ENCODE measurements around the gene CRNN. TPM values are rescaled to one million over a fixed set of nuclear protein-coding genes. Genes with fewer than 3 reads are reported as not detected.

CRNN gene
- total RNA-seq, 1 experiment from 2014 or later = not detected

DNA sequence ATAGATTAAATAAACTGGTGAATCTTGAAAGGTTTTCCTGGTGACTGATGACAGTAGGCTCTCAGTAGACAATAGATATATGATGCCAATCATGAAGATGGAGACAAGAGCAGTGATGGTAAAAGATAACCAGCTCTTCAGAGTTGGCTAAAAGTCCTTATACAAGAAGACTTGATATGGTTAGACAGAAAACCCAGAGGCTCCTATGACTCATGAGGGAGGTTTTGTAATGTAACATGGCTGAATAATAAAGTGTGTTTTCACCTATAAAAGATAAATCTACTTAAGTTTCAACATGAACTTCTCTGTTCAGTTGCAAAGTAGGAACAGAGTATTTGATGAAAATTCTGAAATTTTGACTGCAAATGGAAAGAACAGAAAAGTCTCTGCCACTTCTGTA, 12.7 kb upstream of the CRNN start (continued):
- TF ChIP-seq, protein P1, sequence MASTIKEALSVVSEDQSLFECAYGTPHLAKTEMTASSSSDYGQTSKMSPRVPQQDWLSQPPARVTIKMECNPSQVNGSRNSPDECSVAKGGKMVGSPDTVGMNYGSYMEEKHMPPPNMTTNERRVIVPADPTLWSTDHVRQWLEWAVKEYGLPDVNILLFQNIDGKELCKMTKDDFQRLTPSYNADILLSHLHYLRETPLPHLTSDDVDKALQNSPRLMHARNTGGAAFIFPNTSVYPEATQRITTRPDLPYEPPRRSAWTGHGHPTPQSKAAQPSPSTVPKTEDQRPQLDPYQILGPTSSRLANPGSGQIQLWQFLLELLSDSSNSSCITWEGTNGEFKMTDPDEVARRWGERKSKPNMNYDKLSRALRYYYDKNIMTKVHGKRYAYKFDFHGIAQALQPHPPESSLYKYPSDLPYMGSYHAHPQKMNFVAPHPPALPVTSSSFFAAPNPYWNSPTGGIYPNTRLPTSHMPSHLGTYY (CRISPR knock-in tag; IDR thresholded peaks at IDR 0.05) = no peak
- TF ChIP-seq, protein P2, sequence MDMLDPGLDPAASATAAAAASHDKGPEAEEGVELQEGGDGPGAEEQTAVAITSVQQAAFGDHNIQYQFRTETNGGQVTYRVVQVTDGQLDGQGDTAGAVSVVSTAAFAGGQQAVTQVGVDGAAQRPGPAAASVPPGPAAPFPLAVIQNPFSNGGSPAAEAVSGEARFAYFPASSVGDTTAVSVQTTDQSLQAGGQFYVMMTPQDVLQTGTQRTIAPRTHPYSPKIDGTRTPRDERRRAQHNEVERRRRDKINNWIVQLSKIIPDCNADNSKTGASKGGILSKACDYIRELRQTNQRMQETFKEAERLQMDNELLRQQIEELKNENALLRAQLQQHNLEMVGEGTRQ (CRISPR knock-in tag; IDR thresholded peaks at IDR 0.05) = no peak

DNA sequence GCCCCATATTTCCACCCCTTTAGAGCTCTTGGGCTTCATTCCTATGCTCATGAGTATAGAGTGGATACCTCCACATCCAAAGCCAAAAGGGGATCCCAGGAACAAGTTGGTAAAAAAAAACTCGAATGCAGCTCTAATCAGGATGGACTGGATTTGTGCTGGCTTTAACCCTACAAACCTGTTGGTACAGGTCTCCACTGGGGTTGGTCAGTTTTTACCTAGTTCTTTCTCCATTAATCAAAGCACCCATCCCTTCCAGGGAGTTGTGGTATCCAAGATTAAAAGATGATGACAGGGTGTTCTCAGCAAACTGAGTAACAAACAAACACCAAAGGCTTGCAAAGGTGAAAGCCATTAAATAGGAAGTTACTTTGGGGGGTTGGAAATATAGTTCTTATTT, 5.9 kb upstream of the CRNN start:
- H3K9me3 Mint-ChIP-seq = peaks cover 92% of the 10 kb centered on the region
- CTCF ChIA-PET = no interaction called here
- no peak overlapping the region for H3K27ac Mint-ChIP-seq

More for the DNA sequence above, 5.9 kb upstream of the CRNN start:
- Mint-ChIP-seq H3K36me3 (peaks cover 72% of the 10 kb centered on the region), H3K4me1 (no peaks in the 10 kb centered on the region), H3K4me3 (no peak overlapping the region), H3K27me3 (ENCODE audit: low read depth) (peaks cover 10% of the 10 kb centered on the region)
- DNase-seq (ENCODE audit: low spot score) = no peak
- POLR2A ChIA-PET = no interaction called here
- TF ChIP-seq FOXJ3 (CRISPR knock-in tag; IDR thresholded peaks at IDR 0.05; ENCODE audit: borderline replicate concordance) (no peak), CREB1 (CRISPR knock-in tag; IDR thresholded peaks at IDR 0.05) (no peak), JAZF1 (CRISPR knock-in tag; IDR thresholded peaks at IDR 0.05) (no peak), ZNF121 (CRISPR knock-in tag; IDR thresholded peaks at IDR 0.05) (no peak), GRHL2 (CRISPR knock-in tag; IDR thresholded peaks at IDR 0.05; ENCODE audit: insufficient replicate concordance, severe bottlenecking) (no peak), JUN (CRISPR knock-in tag; IDR thresholded peaks at IDR 0.05) (no peak), PRRX2 (CRISPR knock-in tag; IDR thresholded peaks at IDR 0.05) (no peak), NFE2L1 (CRISPR knock-in tag; IDR thresholded peaks at IDR 0.05) (no peak), TEAD1 (CRISPR knock-in tag; IDR thresholded peaks at IDR 0.05) (no peak)
- TF ChIP-seq, protein P3, sequence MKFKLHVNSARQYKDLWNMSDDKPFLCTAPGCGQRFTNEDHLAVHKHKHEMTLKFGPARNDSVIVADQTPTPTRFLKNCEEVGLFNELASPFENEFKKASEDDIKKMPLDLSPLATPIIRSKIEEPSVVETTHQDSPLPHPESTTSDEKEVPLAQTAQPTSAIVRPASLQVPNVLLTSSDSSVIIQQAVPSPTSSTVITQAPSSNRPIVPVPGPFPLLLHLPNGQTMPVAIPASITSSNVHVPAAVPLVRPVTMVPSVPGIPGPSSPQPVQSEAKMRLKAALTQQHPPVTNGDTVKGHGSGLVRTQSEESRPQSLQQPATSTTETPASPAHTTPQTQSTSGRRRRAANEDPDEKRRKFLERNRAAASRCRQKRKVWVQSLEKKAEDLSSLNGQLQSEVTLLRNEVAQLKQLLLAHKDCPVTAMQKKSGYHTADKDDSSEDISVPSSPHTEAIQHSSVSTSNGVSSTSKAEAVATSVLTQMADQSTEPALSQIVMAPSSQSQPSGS (CRISPR knock-in tag; IDR thresholded peaks at IDR 0.05; ENCODE audit: borderline replicate concordance, low read depth) = no peak
- TF ChIP-seq, protein P4, sequence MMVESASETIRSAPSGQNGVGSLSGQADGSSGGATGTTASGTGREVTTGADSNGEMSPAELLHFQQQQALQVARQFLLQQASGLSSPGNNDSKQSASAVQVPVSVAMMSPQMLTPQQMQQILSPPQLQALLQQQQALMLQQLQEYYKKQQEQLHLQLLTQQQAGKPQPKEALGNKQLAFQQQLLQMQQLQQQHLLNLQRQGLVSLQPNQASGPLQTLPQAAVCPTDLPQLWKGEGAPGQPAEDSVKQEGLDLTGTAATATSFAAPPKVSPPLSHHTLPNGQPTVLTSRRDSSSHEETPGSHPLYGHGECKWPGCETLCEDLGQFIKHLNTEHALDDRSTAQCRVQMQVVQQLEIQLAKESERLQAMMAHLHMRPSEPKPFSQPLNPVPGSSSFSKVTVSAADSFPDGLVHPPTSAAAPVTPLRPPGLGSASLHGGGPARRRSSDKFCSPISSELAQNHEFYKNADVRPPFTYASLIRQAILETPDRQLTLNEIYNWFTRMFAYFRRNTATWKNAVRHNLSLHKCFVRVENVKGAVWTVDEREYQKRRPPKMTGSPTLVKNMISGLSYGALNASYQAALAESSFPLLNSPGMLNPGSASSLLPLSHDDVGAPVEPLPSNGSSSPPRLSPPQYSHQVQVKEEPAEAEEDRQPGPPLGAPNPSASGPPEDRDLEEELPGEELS (CRISPR knock-in tag; IDR thresholded peaks at IDR 0.05) = no peak
- TF ChIP-seq, protein P5, sequence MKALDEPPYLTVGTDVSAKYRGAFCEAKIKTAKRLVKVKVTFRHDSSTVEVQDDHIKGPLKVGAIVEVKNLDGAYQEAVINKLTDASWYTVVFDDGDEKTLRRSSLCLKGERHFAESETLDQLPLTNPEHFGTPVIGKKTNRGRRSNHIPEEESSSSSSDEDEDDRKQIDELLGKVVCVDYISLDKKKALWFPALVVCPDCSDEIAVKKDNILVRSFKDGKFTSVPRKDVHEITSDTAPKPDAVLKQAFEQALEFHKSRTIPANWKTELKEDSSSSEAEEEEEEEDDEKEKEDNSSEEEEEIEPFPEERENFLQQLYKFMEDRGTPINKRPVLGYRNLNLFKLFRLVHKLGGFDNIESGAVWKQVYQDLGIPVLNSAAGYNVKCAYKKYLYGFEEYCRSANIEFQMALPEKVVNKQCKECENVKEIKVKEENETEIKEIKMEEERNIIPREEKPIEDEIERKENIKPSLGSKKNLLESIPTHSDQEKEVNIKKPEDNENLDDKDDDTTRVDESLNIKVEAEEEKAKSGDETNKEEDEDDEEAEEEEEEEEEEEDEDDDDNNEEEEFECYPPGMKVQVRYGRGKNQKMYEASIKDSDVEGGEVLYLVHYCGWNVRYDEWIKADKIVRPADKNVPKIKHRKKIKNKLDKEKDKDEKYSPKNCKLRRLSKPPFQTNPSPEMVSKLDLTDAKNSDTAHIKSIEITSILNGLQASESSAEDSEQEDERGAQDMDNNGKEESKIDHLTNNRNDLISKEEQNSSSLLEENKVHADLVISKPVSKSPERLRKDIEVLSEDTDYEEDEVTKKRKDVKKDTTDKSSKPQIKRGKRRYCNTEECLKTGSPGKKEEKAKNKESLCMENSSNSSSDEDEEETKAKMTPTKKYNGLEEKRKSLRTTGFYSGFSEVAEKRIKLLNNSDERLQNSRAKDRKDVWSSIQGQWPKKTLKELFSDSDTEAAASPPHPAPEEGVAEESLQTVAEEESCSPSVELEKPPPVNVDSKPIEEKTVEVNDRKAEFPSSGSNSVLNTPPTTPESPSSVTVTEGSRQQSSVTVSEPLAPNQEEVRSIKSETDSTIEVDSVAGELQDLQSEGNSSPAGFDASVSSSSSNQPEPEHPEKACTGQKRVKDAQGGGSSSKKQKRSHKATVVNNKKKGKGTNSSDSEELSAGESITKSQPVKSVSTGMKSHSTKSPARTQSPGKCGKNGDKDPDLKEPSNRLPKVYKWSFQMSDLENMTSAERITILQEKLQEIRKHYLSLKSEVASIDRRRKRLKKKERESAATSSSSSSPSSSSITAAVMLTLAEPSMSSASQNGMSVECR (CRISPR knock-in tag; IDR thresholded peaks at IDR 0.05; ENCODE audit: borderline replicate concordance) = no peak
- TF ChIP-seq, protein P6, sequence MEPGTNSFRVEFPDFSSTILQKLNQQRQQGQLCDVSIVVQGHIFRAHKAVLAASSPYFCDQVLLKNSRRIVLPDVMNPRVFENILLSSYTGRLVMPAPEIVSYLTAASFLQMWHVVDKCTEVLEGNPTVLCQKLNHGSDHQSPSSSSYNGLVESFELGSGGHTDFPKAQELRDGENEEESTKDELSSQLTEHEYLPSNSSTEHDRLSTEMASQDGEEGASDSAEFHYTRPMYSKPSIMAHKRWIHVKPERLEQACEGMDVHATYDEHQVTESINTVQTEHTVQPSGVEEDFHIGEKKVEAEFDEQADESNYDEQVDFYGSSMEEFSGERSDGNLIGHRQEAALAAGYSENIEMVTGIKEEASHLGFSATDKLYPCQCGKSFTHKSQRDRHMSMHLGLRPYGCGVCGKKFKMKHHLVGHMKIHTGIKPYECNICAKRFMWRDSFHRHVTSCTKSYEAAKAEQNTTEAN (CRISPR knock-in tag; IDR thresholded peaks at IDR 0.05) = no peak
- TF ChIP-seq, protein P7, sequence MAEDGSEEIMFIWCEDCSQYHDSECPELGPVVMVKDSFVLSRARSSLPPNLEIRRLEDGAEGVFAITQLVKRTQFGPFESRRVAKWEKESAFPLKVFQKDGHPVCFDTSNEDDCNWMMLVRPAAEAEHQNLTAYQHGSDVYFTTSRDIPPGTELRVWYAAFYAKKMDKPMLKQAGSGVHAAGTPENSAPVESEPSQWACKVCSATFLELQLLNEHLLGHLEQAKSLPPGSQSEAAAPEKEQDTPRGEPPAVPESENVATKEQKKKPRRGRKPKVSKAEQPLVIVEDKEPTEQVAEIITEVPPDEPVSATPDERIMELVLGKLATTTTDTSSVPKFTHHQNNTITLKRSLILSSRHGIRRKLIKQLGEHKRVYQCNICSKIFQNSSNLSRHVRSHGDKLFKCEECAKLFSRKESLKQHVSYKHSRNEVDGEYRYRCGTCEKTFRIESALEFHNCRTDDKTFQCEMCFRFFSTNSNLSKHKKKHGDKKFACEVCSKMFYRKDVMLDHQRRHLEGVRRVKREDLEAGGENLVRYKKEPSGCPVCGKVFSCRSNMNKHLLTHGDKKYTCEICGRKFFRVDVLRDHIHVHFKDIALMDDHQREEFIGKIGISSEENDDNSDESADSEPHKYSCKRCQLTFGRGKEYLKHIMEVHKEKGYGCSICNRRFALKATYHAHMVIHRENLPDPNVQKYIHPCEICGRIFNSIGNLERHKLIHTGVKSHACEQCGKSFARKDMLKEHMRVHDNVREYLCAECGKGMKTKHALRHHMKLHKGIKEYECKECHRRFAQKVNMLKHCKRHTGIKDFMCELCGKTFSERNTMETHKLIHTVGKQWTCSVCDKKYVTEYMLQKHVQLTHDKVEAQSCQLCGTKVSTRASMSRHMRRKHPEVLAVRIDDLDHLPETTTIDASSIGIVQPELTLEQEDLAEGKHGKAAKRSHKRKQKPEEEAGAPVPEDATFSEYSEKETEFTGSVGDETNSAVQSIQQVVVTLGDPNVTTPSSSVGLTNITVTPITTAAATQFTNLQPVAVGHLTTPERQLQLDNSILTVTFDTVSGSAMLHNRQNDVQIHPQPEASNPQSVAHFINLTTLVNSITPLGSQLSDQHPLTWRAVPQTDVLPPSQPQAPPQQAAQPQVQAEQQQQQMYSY (CRISPR knock-in tag; IDR thresholded peaks at IDR 0.05) = no peak
- TF ChIP-seq, protein P8, sequence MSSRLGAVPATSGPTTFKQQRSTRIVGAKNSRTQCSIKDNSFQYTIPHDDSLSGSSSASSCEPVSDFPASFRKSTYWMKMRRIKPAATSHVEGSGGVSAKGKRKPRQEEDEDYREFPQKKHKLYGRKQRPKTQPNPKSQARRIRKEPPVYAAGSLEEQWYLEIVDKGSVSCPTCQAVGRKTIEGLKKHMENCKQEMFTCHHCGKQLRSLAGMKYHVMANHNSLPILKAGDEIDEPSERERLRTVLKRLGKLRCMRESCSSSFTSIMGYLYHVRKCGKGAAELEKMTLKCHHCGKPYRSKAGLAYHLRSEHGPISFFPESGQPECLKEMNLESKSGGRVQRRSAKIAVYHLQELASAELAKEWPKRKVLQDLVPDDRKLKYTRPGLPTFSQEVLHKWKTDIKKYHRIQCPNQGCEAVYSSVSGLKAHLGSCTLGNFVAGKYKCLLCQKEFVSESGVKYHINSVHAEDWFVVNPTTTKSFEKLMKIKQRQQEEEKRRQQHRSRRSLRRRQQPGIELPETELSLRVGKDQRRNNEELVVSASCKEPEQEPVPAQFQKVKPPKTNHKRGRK (CRISPR knock-in tag; IDR thresholded peaks at IDR 0.05; ENCODE audit: borderline replicate concordance) = no peak
- TF ChIP-seq, protein P1 (CRISPR knock-in tag; IDR thresholded peaks at IDR 0.05) = no peak
- ATAC-seq = no peak
